GM12878 (cell line): ENCODE data around the gene FRAS1.

Source experiments
- CUX1 ChIP-seq: IDR thresholded peaks from 2 replicates; pipeline ENCODE4 v1.6.1; 2012; ENCODE audit warnings: improper control_type of control experiment, low read depth, low read length; ENCODE audit not compliant: insufficient replicate concordance
- FOXM1 ChIP-seq: IDR thresholded peaks from 2 replicates; pipeline ENCODE4 v1.6.1; 2012; ENCODE audit warnings: low read depth, mild to moderate bottlenecking, inconsistent platforms, low read length, moderate library complexity
- IKZF2 ChIP-seq, 2 experiments: fragments of 450-650 bp; IDR thresholded peaks; 2 replicates each; pipeline ENCODE4 v1.6.1; 2017; ENCODE audit warnings: mild to moderate bottlenecking in 2 of 2, moderate library complexity in 2 of 2
- JUND ChIP-seq: IDR thresholded peaks from 2 replicates; pipeline ENCODE4 v1.6.1; 2012; ENCODE audit warnings: low read depth, mild to moderate bottlenecking, low read length, improper control_type of control experiment, moderate library complexity
- POLR2A ChIP-seq: IDR thresholded peaks from 2 replicates; pipeline ENCODE4 v1.6.1; 2011; ENCODE audit warnings: low read depth, mild to moderate bottlenecking, low read length
- RELA ChIP-seq: fragments of 450-650 bp; IDR thresholded peaks from 2 replicates; pipeline ENCODE4 v1.8.0; 2014; ENCODE audit warnings: borderline replicate concordance; ENCODE audit not compliant: partially characterized antibody
- RFX5 ChIP-seq: IDR thresholded peaks from 2 replicates; pipeline ENCODE4 v1.6.1; 2011; ENCODE audit warnings: low read depth, low read length, improper control_type of control experiment
- SMC3 ChIP-seq: IDR thresholded peaks from 2 replicates; pipeline ENCODE4 v1.6.1; 2011; ENCODE audit warnings: low read length, improper control_type of control experiment, borderline replicate concordance
- SREBF1 ChIP-seq: IDR thresholded peaks from 2 replicates; pipeline ENCODE4 v1.6.1; 2012; ENCODE audit warnings: mild to moderate bottlenecking, low read length
- TAF1 ChIP-seq: IDR thresholded peaks from 2 replicates; pipeline ENCODE4 v1.6.1; 2011; ENCODE audit warnings: mild to moderate bottlenecking, low read depth, low read length, borderline replicate concordance
- TF ChIP-seq, protein P1 (sequence below), 3 experiments: IDR thresholded peaks in 2 of 3; conservative IDR thresholded peaks in 1 of 3; 2 replicates each; pipeline ENCODE4 v1.5.1; 2011; ENCODE audit warnings: low read depth in 3 of 3, low read length in 3 of 3, mild to moderate bottlenecking in 3 of 3, control low read depth in 2 of 3, moderate library complexity in 2 of 3, inconsistent platforms in 1 of 3, mixed read lengths in 1 of 3; ENCODE audit not compliant: control insufficient read depth in 2 of 3, insufficient read depth in 1 of 3; ENCODE audit errors: extremely low read depth in 1 of 3
- TF ChIP-seq, protein P2 (sequence below): IDR thresholded peaks from 2 replicates; pipeline ENCODE4 v1.6.1; 2011; ENCODE audit warnings: mild to moderate bottlenecking, low read depth, low read length, moderate library complexity; ENCODE audit not compliant: insufficient replicate concordance

DNA sequence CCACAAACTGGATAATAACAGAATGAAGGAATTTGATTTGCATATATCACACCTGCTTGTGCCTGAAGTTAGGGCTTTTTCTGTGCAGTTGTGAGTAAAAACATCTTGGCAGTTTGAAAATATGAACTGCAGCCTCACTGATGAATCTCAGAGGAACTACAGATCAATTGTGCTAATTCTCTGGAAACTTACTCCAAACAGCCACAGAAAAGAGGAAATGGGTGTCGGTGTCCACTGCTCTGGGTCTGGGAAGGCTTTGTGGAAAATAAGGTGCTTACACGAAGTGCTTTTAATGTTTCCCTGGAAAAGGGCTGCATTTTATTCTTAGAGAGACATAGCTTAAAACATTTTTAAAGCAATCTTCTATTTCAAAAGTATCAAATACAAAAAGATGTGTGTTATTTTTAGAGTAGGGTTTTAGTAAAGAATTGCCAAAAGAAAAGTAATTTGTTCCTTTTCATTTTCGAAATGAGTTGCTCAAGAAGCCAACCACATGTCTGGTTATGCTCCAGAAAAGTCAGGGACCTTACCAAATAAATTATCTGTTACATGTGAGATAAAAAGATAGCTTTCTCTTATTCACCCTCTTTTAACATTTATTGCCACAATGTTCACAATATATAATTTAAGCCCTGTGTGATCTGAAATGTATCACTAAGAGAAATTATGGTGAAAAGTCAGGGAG is 240.1 kb downstream of the FRAS1 start:
- TF ChIP-seq FOXM1 (no peak), RELA (no peak), TAF1 (no peak), POLR2A (no peak), SREBF1 (no peak), JUND (no peak), CUX1 (no peak), RFX5 (no peak), IKZF2 (IDR thresholded peaks at IDR 0.05) (peak; percentile 69 to 80), SMC3 (no peak)
- TF ChIP-seq, protein P1, sequence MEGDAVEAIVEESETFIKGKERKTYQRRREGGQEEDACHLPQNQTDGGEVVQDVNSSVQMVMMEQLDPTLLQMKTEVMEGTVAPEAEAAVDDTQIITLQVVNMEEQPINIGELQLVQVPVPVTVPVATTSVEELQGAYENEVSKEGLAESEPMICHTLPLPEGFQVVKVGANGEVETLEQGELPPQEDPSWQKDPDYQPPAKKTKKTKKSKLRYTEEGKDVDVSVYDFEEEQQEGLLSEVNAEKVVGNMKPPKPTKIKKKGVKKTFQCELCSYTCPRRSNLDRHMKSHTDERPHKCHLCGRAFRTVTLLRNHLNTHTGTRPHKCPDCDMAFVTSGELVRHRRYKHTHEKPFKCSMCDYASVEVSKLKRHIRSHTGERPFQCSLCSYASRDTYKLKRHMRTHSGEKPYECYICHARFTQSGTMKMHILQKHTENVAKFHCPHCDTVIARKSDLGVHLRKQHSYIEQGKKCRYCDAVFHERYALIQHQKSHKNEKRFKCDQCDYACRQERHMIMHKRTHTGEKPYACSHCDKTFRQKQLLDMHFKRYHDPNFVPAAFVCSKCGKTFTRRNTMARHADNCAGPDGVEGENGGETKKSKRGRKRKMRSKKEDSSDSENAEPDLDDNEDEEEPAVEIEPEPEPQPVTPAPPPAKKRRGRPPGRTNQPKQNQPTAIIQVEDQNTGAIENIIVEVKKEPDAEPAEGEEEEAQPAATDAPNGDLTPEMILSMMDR (IDR thresholded peaks at IDR 0.05 in 2 of 3, conservative IDR thresholded peaks at IDR 0.05 in 1 of 3; ENCODE audit: control insufficient read depth in 2 of 3, extremely low read depth in 1 of 3, insufficient read depth in 1 of 3, low read depth in 3 of 3, low read length in 3 of 3), result no peak
- TF ChIP-seq, protein P2, sequence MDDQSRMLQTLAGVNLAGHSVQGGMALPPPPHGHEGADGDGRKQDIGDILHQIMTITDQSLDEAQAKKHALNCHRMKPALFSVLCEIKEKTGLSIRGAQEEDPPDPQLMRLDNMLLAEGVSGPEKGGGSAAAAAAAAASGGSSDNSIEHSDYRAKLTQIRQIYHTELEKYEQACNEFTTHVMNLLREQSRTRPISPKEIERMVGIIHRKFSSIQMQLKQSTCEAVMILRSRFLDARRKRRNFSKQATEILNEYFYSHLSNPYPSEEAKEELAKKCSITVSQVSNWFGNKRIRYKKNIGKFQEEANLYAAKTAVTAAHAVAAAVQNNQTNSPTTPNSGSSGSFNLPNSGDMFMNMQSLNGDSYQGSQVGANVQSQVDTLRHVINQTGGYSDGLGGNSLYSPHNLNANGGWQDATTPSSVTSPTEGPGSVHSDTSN, result no peak
